Spinal cord (tissue), 10 donors: Measurements from ENCODE around the gene FOXJ2. TPM values are rescaled to one million over a fixed set of nuclear protein-coding genes. Genes with fewer than 3 reads are reported as not detected.
"Not testable (repeated sequence)": the region's sequence is repeated elsewhere in the genome, so short reads cannot be mapped to it uniquely, and the experiment has no call there.

Source experiments
- DNase-seq, 6 donors: peaks; one replicate each; pipeline versions ENCODE4 v3.0.0 to v3.0.0-alpha.2; 2013 to 2015; ENCODE audit warnings: low spot score in 6 of 6, low read depth in 4 of 6
- H3K27ac ChIP-seq: one replicate; pipeline ENCODE4 v1.5.1; 2013; ENCODE audit warnings: low read depth, low read length, control low read depth
- H3K27me3 ChIP-seq: one replicate; pipeline ENCODE4 v1.6.1; 2013; ENCODE audit warnings: low read length; ENCODE audit not compliant: control insufficient read depth, insufficient read depth
- H3K36me3 ChIP-seq: one replicate; pipeline ENCODE4 v1.6.1; 2013; ENCODE audit warnings: low read length; ENCODE audit not compliant: control insufficient read depth, insufficient read depth
- H3K4me1 ChIP-seq: one replicate; pipeline ENCODE4 v1.6.1; 2013; ENCODE audit warnings: low read length; ENCODE audit not compliant: control insufficient read depth, insufficient read depth
- H3K4me3 ChIP-seq: one replicate; pipeline ENCODE4 v1.5.1; 2013; ENCODE audit warnings: low read depth, low read length, control low read depth
- H3K9me3 ChIP-seq: one replicate; pipeline ENCODE4 v1.6.1; 2013; ENCODE audit warnings: low read length; ENCODE audit not compliant: control insufficient read depth, insufficient read depth
- WGBS: methylation state at CpG from one replicate; pipeline ENCODE4 v1.1.5; 2013; ENCODE audit warnings: missing lambda C conversion rate; ENCODE audit not compliant: insufficient coverage; 5-methylcytosine and 5-hydroxymethylcytosine counted together
- polyA plus RNA-seq, 2 donors: library from polyadenylated mRNA; unstranded; fragments of 120-200 nt; gene quantifications; one replicate each; pipeline ENCODE4 v1.2.1, GENCODE V29; 2013; ENCODE audit not compliant: insufficient read length in 2 of 2
- total RNA-seq, 2 donors: library from RNA; depleted of rRNA in 1 of 2; stranded (reverse); fragments of 120-200 nt in 1 of 2; fragments of >200 nt in 1 of 2; gene quantifications; one replicate each; pipeline versions ENCODE4 v1.2.3 to v1.2.4, GENCODE V29; 2013 to 2014
- donor health status: healthy.

FOXJ2 gene
- total and polyA plus RNA-seq, 4 donors, result 9.5 to 18.7 (median 14.7) TPM

DNA sequence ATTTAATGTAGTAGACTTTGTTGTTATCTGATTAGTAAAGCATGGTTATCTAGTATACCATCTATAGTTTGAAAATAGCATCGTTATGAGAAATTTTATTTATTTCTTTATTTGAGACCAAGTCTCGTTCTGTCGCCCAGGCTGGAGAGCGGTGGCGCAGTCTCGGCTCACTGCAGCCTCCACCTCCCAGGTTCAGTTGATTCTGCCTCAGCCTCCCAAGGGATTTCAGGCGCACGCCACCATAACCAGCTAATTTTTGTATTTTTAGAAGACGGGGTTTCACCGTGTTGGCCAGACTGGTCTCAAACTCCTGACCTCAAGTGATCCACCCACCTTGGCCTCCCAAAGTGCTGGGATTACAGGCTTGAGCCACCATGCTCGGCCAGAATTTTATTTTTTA lies 56.8 kb downstream of the FOXJ2 start:
- H3K27me3 ChIP-seq, result not testable (repeated sequence)

DNA sequence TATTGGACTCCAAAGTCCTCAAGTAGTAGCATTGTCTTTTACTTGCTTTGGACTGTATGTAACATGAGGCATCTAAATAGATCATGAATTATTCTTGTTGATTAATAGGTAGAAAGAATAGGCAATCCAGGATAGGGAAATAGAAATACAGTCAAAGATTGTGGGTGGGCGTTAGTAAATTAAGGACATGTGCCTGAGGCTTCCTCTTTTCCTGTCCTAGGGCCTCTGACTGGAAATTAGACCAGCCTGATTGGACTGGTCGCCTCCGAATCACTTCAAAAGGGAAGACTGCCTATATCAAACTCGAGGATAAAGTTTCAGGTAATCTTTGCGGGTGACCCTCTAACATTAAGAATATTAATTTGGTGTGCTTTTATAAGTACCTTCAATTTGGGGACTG lies 57.2 kb downstream of the FOXJ2 start:
- no peak overlapping the region for H3K4me3 ChIP-seq
- no peak overlapping the region for H3K27ac ChIP-seq
- no peaks in the 10 kb centered on the region for H3K4me1 ChIP-seq
- no peaks in the 10 kb centered on the region for H3K9me3 ChIP-seq
- no peak for DNase-seq
- H3K27me3 ChIP-seq, result no peaks in the 10 kb centered on the region
- H3K36me3 ChIP-seq, result peaks cover 30% of the 10 kb centered on the region
- 100% methylated on average over 1 of the region's 5 CpGs for WGBS

More for the DNA sequence above, 56.8 kb downstream of the FOXJ2 start:
- WGBS, result 97% methylated on average over 9 of the region's 11 CpGs
- not testable (repeated sequence) for H3K9me3 ChIP-seq, DNase-seq, H3K27ac ChIP-seq, H3K4me3 ChIP-seq, H3K4me1 ChIP-seq
- H3K36me3 ChIP-seq, result peaks cover 26% of the 10 kb centered on the region

DNA sequence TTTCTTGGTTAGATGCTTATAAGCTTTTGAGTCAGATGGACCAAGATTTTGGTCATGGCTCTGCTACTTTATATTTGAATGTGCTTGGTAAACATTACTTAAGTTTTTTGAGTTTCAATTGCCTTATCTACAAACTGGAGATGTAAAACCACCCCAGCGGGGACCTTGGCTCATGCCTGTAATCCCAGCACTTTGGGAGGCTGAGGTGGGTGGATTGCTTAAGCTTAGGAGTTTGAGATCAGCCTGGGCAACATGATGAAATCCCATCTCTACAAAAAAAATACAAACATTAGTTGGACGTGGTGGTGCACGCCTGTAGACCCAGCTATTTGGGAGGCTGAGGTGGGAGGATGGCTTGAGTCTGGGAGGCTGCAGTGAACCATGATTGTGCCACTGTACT lies 60.8 kb downstream of the FOXJ2 start:
- Histone ChIP-seq H3K4me3 (no peak overlapping the region), H3K27ac (no peak overlapping the region), H3K36me3 (peaks cover 42% of the 10 kb centered on the region), H3K27me3 (no peaks in the 10 kb centered on the region), H3K9me3 (no peaks in the 10 kb centered on the region), H3K4me1 (no peaks in the 10 kb centered on the region)
- WGBS, result no CpG with 5 or more reads among the region's 3 CpGs
- DNase-seq, result no peak

DNA sequence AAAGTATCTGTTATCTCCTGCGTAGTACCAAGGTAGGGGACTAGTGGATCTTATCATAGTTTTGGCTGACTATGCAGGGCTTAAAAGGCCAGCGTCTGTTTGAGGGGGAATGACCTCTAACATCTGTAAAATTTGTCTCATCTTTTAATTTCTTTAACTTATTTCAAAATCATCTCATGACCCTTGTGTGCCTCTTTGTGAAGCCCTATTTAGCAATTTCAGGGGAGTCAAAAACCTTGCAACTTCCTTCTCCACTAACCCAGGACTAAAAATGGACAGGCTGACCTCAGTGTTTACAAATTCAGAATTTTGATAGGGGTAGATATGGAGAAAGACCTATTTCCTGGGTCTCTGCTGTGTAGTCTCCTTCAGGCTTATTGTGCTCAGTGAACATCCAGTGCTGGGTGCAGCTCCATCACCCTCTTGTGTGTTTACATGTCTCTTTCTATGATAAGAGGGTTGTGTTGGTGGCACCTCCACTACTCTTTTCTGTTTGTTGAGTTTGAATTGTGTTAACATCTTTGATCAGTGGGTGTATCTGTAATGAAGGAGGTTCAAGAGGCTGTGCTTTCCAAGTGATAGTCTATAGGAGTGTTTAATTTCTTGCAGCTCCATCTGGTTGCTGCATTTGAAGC lies 63.9 kb downstream of the FOXJ2 start:
- no CpG with 5 or more reads among the region's 2 CpGs for WGBS
- H3K36me3 ChIP-seq, result peaks cover 38% of the 10 kb centered on the region
- DNase-seq, result no peak

DNA sequence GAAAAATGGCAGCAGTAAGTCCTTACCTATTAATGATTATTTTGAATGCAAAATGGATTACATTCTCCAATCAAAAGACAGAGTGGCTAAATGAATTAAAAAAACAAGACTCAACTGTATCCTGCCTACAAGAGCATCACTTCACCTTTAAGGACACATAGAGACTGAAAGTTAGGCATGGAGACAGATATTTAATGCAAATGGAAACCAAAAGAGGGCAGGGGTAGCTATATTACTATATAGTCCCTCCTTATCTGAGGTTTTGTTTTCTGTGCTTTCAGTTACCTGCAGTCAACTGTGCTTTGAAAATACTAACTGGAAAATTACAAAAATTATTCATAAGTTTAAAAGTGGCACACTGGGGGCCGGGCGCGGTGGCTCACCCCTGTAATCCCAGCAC lies 66.7 kb downstream of the FOXJ2 start:
- Histone ChIP-seq H3K36me3 (peaks cover 25% of the 10 kb centered on the region), H3K27me3 (no peaks in the 10 kb centered on the region), H3K27ac (no peak overlapping the region), H3K9me3 (no peaks in the 10 kb centered on the region), H3K4me3 (no peak overlapping the region), H3K4me1 (no peaks in the 10 kb centered on the region)
- DNase-seq, result no peak
- 100% methylated on average over 3 of the region's 3 CpGs for WGBS

More for the DNA sequence above, 63.9 kb downstream of the FOXJ2 start:
- H3K4me3 ChIP-seq, result no peak overlapping the region
- no peaks in the 10 kb centered on the region for H3K27me3 ChIP-seq
- no peaks in the 10 kb centered on the region for H3K9me3 ChIP-seq
- no peaks in the 10 kb centered on the region for H3K4me1 ChIP-seq
- no peak overlapping the region for H3K27ac ChIP-seq

Other genes with a start within 250 kb of the FOXJ2 start
- gene NANOG, start 243.3 kb upstream of the FOXJ2 start, total RNA-seq, result under 1 TPM; 0.17 to 0.20 TPM
- under 1 TPM; 0.15 to 0.19 TPM for gene NANOG, start 243.3 kb upstream of the FOXJ2 start, polyA plus RNA-seq
- gene SLC2A14, start 159.8 kb upstream of the FOXJ2 start, total RNA-seq, result under 1 TPM; 0.22 to 0.30 TPM
- gene SLC2A14, start 159.8 kb upstream of the FOXJ2 start, polyA plus RNA-seq, result under 1 TPM; 0.38 to 0.96 TPM
- 100 to 1,000 TPM; 132 to 210 TPM for gene SLC2A3, start 96.5 kb upstream of the FOXJ2 start, total RNA-seq
- 10 to 100 TPM; 28.5 to 63.6 TPM for gene SLC2A3, start 96.5 kb upstream of the FOXJ2 start, polyA plus RNA-seq
- gene C3AR1, start 33.6 kb downstream of the FOXJ2 start, total RNA-seq, result 10 to 100 TPM in 1 of 2 donors, 1 to 10 TPM in 1; 6.0 to 14.8 TPM
- 1 to 10 TPM; 3.8 to 6.9 TPM for gene C3AR1, start 33.6 kb downstream of the FOXJ2 start, polyA plus RNA-seq
- 100 to 1,000 TPM in 1 of 2 donors, 10 to 100 TPM in 1; 82.9 to 132 TPM for gene NECAP1, start 49.6 kb downstream of the FOXJ2 start, total RNA-seq
- 100 to 1,000 TPM; 134 to 151 TPM for gene NECAP1, start 49.6 kb downstream of the FOXJ2 start, polyA plus RNA-seq
- 1 to 10 TPM; 2.9 to 3.0 TPM for gene CLEC4A, start 90.9 kb downstream of the FOXJ2 start, total RNA-seq
- 1 to 10 TPM; 3.7 to 4.0 TPM for gene CLEC4A, start 90.9 kb downstream of the FOXJ2 start, polyA plus RNA-seq
- not detected for gene ZNF705A, start 124.3 kb downstream of the FOXJ2 start, total RNA-seq
- under 1 TPM in 1 of 2 donors, not detected in 1; 0.06 TPM for gene ZNF705A, start 124.3 kb downstream of the FOXJ2 start, polyA plus RNA-seq
- under 1 TPM in 1 of 2 donors, not detected in 1; 0.22 TPM for gene FAM90A1, start 194.9 kb downstream of the FOXJ2 start, total RNA-seq
- 1 to 10 TPM; 5.3 to 8.7 TPM for gene FAM90A1, start 194.9 kb downstream of the FOXJ2 start, polyA plus RNA-seq